ENCODE data around the gene GUCY1A2.

GRCh38 chr11:106997227-106997626 lies 21.0 kb downstream of the GUCY1A2 start:
- no peak for TF ChIP-seq CTCF (IDR thresholded peaks at IDR 0.05)
- no peak for TF ChIP-seq EZH2 (IDR thresholded peaks at IDR 0.05; ENCODE audit: borderline replicate concordance, insufficient read depth, low read depth, low read length, poor library complexity, severe bottlenecking)

All from B cell (primary cell).